Activated CD4-positive, alpha-beta T cell treated with anti-CD3 and anti-CD28 coated beads for 48 hours (primary cell): Measurements from ENCODE around the gene SGK1.
"Not testable (repeated sequence)": the region's sequence is repeated elsewhere in the genome, so short reads cannot be mapped to it uniquely, and the experiment has no call there.

Experiments used
- DNase-seq: peaks from one replicate; pipeline ENCODE4 v3.0.0-alpha.2; 2020

The SGK1 gene

DNA sequence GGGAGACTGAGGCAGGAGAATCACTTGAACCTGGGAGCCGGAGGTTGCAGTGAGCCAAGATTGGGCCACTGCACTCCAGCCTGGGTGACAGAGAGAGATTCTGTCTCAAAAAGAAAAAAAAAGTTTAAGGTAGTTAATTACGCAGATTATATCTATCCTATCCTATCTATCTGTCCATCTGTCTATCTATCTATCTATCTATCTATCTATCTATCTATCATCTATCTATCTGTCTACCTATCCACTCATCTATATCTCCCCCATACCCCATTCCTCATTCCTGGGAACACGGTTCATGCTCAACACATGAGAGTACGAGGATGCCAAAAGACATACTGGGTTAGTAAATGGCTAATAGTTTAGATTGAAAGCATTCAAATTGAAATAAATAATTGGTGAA is 8.3 kb upstream of the SGK1 start:
- DNase-seq: not testable (repeated sequence)

DNA sequence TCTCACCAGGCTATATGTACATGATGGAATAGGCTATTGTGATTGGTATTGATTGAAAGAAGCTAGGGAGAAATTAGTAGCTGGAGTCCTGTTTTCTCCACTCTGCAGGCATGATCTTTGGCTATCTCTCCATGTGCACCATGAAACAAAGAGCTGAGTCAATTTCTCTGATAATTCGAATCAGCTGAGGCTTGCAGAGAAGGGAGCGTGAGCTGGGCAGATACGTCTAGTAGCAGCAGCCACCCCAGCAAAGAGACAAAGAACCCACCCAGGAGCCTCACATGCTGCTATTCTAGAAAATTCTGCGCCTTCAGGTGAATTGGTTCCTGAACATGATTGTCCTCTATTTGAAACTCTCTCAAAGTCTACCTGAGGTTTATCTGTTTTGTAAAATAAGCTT is 6.9 kb upstream of the SGK1 start:
- no peak for DNase-seq

DNA sequence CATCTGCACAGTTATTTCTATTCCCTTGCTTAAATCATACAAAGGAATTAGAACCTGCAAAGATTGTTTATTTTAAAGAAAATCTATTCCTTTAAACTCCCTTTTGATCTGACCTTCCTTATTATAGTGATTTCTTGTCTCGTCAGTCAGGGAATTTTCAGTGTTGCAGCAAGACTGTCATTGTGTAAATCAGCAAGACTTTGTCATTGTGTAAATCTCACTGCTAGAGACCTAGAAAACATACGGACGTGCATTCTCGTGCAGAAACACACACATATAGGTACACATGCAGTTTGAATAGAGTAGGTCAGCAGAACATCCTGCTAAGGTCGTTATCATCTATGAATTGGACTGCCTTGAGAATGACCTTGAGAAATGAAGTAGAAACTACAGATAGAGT is 6.2 kb upstream of the SGK1 start:
- no peak for DNase-seq

DNA sequence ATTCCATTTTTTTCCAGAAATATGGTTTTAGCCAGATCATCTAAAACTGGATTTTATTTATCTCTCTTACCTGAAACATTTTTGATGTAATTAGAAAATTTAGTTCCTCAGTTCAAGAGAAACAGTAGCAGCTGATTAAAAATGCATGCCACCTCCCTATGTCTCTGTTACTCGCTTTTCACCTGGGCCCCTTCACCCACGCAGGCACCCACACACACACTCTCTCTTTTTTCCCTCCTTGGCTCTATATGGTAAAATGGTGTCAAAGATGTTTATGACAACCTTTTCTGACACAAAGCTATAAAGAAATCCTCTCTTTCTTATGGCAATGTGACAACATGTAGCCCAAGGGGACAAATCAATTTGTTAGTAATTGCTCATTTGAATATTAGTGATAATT is 5.8 kb upstream of the SGK1 start:
- DNase-seq: peak; percentile 5

DNA sequence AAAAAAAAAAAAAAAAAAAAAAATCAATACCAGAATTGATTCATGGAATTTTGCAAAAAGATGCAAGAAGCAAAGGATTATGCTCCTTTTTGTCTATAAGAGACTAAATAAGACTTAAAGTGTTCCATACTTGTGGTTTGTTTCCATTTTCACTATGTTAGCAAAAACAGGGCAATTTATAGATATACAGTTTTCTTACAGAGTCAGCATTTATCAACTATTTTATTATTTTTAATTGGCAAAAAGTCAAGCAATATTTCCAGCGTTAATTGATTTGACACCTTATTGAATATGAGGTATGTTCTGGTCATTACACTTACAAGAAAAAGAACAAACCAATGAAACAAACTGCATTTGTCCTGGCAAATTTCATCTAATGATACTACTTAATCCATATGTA is 5.4 kb upstream of the SGK1 start:
- no peak for DNase-seq

DNA sequence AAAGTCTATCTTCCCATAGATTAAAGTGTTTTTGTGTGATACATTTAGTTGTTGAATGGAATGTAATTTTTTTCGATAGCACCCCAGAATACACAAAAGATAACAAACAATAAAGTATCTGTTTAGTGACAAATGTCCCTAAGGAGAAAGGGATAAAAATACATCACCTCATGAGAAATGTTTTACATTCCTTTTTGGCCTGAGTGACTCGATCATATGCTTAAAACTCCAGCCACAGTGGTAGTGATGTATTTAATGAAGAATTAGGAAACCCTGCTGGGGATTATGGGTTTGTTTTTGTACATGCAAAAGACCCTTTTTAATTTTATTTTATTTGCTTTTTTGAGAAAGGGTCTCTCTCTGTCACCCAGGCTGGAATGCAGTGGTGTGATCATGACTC is 4.3 kb upstream of the SGK1 start:
- no peak for DNase-seq

DNA sequence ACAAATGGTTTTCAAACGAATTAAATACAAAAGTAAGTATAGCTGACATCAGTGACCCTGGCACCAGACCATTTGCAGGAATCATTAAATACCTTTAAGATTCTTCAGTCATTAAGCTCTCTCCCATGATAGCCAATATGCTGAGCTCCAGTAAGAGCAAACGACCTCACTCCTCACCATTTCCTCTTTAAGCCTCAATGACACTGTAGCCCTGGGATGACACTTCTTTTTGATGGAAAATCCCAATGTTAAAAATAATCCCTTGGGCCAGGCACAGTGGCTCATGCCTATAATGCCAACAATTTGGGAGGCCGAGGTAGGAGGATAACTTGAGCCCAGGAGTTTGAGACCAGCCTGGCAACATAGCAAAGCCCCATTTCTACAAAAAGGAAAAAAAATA is 3.3 kb upstream of the SGK1 start:
- no peak for DNase-seq

DNA sequence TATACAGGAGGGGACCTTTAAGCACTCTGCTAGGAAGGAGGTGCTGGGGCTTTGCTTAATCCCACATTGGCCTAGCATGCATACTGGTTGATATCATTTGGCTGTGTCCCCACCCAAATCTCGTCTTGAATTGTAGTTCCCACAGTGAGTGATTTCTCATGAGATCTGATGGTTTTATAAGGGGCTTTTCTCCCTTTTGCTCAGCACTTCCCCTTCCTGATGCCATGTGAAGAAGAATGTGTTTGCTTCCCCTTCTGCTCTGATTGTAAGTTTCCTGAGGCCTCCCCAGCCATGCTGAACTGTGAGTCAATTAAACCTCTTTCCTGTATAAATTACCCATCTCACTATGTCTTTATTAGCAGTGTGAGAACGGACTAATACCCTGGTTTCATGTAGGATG is 1.8 kb upstream of the SGK1 start:
- DNase-seq: not testable (repeated sequence)

DNA sequence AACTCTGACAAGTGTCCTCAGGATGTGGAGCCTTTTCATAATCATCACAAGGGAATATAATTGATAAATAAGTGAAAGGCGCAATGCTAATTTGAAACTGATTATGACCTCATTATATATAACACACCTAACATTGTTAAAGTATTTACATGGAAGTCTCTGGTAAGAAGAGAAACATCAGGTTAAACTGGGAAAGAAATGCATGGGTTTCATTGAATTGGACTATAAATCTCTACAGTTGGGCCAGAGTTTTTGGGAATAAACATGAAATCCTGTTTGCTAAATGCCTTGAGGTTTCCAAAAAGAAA is 1.0 kb upstream of the SGK1 start:
- no peak for DNase-seq

DNA sequence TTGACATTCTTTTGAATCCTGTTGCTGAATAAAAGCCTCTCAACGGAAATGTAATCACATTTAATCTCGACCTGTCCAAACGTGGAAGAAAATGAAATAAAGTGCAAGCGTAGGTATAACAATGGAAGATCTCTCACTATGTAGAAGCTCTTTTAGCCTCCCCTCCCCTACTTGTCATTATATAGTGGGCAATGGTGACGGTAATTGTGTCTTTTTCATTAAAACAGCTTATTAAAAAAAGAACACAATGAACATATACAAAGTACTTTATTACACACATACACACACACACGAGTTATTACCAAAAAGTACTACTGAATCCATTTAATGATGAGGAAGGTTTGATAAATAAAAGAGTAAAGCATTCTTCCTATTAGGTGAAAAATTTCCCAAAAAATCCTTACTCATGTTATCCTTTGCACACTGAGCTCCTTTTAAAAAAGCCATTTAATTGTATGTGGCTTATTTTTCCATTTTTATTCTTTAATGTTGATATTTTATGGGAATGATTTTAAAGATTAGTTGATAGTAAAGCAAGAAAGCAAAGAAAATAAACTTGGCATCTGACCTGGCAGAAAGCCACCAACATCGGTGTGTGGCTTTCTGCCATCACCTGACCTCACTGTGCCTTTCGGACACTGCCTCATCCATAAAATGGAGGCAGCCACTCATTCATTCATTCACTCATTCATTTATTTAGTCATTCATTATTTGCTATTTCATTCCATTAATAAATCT is 493 bp upstream of the SGK1 start:
- no peak for DNase-seq

DNA sequence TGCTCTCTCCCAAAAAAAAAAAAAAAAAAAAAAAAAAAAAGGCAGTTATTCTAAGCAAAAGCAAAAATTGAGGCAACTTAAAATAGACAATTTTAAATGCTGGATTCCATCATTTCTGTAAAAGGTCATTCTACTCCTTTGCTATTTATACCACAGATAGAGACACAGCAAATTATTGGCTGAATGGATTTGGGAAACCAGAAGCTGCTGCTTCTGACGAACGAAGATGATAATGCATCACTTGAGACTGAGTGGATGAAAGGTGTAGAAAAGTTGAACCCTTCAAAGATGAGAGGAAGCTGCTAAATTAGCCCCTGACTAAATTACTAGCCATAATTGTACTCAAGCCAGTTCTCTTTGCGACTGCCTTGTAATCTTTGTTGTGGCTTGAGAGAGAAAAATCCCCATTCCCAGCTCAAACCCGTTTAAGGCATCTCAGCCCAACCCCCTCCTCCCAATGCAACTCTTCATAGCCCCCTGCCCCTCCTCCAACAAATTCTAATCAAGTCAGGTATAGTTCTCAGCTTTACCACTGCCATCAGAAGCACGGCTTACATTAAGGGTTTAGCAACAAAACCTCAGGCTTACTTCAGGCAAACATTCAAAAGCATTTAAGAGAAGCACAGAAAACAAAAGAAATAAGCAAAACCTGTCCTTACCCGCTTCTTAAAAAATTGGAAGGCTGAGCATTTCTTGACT is 1.0 kb downstream of the SGK1 start:
- DNase-seq: no peak

DNA sequence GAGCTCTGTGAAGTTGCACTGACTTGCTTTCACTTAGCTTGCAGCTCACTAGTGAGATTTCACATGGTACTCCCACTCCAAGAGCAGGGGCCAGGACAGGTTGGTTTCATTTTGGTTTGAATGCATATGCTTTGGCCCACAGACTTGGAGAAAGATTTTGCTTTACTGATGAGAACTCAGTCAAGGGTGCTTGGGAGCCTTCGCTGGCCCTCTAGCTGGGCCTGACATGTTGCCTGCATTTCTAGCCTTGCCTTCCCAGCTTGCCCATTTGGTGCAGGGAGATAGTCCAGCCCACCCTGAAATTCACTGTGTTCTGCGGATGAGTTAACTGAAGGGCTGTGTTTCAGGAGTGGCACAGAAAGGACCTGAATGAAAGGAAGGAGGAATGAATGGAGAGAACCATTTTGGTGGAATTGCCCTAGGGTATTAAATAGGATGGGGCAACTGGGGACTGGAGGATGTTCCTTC is 1.9 kb downstream of the SGK1 start:
- DNase-seq: peak; percentile 8

DNA sequence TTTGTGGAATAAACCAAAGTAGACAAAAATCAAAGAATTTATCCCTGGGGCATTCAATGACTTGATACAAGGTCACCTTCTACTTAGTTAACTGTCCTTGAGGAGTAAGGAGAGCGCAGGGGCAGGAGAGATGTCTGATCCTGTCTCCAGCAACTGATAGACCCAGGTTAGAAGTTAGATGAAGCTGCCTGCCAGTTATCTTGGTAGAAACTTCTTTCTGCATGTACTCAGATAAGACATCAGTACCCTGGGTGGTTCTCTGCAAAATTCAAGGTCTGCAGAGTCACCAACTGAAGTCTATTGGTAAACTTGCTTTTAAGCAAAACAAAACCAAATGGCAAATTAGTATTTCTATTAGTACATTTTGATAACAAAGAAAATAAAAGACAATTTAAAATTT is 2.7 kb downstream of the SGK1 start:
- DNase-seq: no peak

DNA sequence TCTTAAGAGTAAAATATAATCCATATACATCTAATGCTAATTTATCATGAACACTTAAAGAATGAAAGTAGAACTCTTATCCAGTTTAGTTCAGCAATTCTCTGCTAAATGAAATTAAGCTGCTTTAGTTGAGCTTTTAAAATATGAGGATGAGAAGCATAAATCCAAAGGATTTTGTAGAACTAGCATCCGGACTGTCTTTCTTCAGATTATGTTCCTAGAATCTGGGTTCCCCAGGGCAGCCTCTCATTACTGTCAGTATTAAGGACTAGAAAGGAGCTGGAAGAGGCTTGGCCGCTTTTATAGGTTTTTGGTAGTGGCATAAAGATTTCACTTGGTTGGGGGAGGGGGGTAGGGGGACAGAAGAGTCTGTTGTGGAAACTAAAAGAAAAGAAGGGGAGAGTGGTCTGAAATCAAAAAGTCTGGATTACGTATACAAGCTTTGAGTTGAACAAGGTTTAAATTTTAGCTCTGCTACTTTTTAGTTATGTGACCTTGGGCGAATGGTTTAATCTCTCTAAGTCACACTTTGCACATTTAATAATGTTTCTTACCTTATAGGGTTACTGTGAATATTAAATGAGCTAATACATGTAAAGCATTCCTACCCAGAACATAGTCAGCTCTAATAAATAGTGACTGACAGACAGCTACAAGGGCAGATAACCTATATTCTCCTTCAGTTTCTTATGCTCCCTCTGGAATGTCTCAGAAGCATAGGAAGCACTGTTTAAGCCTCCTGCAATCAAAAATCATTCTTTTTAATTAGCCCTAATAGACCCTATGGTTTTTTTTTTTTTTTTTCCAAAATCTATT is 3.7 kb downstream of the SGK1 start:
- no peak for DNase-seq

DNA sequence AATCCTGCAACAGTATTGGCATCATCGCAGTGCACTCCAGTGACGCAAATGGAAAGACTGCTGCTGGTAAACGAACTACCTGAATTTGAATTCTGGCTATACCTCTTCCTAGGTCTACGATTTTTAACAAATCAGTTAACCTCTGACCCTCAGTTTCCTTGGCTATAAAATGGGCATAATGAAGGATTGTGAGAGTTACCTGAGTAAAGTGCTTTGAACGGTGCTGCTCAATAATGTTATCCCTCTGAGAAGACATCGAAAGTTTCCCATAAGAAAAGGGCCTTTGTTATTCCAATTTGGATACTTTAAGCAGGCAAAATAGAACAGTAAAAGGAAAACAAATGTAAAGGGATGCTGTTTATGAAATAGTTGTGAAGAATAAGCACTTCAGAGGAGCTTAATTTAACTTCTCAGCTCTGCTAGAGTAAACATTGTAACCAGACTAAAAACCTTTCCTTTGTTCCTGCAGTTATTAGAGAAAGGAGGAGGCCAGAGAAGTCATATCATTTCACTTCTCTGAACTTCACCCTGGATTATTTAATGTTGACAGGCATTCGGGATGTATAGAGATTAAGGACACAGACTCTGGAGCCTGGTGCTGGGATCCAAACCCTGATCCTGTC is 5.8 kb downstream of the SGK1 start:
- DNase-seq: no peak

DNA sequence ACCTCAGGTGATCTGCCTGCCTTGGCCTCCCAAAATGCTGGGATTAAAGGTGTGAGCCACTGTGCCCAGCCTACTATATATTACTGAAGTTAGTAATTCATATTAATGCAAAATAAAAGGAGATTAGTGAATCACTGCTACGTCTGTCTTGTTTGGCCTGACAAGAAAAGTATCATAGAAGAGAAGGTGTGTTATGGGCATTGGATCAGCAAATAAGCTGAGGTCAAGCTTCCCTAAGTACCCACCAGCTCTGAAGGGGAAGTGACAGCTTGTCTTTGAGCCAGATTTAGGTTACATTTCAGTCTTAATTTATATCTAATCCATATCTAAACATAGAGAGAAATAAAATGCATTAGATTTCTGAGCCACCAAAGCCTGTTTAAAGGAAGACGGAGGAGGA is 7.1 kb downstream of the SGK1 start:
- no peak for DNase-seq

DNA sequence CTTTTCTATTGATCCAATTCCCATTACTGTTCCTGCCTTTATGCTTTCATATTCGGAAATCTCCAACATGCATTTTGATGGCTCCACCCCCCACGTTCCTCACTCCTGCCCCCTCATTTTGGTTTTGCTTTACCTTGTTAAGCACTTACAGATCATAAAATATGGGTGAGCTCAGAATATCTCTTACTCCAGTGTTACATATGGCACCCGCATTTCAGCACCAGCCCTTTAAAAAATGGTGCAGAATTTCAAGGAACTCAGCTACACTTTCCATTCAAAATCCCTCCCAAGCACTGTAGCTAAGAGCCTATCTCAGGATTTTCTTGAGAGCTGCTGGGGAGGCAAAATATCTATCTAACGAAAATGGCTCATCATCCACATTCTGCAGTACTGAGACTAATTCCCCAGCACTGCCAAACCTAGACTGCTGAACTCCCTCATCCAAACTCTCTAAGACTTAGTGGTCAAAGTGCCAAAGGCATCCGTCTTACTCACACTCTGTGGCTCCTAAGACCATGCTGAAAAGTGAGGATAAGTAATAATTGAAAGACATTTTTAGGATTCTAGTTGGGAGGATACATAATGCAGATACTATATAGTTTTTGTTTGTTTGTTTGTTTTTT is 7.8 kb downstream of the SGK1 start:
- no peak for DNase-seq

DNA sequence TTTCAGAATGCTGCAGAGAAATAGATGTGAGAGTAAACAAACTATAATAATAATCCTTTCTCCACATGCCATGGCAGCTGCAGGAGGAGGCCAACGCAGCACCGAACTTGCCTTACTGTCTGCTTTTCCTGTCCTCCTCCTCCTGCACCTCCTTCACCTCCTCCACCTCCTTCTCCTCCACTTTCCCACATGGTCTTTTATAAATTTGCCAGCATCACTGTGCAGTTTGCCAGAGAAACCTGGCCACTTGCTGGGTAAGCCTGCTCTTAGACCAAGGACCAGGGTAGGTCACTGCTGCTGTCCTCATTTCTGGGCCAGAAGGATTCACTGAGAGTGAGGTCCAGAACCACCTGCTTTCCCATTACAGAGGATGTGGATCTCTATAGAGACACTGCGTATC is 8.7 kb downstream of the SGK1 start:
- no peak for DNase-seq

DNA sequence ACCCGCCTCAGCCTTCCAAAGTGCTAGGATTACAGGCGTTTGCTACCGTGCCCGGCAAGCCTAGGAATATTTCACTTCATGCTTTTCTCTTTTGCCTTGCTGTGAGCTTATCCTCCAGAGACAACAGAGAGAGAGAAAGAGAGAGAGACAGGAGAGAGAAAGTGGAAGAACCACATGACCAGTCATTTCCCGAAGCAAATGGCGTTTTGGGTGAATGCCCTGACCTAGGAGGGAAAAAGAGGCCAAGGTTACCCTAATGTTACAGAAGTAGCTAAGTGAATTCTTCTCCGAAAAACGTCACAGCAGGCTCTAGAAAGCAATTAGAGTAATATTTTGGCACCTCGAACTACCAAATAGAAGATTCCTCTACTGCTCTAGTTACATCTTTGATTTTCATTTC is 9.1 kb downstream of the SGK1 start:
- DNase-seq: no peak

DNA sequence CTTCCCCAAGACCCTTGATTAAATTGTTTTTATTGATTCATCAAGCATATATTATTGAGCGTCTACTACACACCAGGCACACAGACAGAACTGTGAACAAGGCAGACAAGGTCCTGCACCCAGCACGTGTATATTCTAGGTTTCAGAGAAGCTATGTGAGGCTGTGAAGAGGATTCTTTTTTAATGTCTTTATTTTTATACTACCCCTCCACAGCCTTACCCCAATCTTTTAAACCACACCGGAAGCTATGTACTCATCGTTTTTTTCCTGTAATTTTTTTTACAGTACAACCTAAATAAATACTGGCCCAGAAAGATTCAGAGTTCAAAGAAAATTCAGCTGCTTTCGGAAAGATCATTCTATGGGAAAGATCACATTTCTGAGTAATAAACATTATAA is 10.0 kb downstream of the SGK1 start:
- no peak for DNase-seq

DNA sequence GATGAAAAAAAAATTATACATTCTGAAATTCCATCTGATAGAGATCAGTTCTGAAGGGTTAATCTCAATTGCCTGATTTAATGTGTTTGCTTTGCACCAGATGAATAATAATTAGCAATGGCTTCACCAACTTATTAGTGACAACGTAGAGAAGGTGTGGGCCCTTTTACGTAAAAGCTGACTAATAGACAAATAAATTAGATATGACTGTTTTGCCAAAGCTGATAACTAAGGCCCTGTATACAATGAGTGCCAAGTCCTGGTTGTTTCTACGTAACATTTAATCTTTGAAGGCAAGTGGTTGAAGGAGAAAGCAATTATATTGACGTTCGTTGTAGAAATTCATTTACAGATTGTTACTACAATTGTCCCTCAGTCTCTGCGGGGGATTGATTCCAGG is 10.8 kb downstream of the SGK1 start:
- no peak for DNase-seq

DNA sequence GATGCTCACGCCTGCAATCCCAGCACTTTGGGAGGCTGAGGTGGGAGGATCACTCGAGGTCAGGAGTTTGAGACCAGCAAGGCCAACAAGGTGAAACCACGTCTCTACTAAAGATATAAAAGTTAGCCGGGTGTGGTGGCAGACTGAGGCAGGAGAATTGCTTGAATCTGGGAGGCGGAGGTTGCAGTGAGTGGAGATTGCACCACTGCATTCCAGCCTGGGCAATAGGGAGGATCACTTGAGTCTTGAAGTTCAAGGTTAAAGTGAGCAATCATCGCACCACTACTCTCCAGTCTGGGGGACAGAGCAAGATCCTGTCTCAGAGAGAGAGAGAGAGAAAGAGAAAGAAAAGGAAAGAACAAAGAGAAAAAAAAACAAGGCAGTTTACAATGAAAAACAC is 13.5 kb downstream of the SGK1 start:
- DNase-seq: not testable (repeated sequence)

DNA sequence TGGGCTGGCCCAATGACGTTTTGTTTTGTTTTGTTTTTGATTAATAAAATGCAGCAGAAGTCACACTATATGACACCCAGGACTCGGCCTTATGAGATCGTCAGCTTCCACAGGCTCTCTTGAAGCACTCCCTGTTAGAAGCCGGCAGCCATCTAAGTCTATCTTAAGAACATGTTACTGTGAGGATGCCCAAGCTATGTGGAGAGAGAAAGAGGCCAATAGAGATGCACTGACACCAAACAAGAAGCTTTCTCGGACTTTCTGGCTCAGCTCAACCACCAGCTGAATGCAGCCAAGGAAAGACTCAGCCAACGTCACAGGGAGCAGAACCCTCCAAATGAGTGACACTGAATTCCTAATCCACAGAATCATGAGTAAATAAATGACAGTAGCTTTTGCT is 14.0 kb downstream of the SGK1 start:
- no peak for DNase-seq
